Esophagus squamous epithelium (tissue), 5 donors: Measurements from ENCODE around the gene BRD7. TPM values are rescaled to one million over a fixed set of nuclear protein-coding genes. Genes with fewer than 3 reads are reported as not detected.

Experiments
- DNase-seq: peaks from one replicate; lab custom pipeline; 2025; lab: John Stamatoyannopoulos, UW
- H3K27ac ChIP-seq, 4 donors: fragments of 200-600 bp; sonication (generic); one replicate each; pipeline ENCODE4 v1.5.1; 2016 to 2019; ENCODE audit warnings: mild to moderate bottlenecking in 1 of 4
- H3K27me3 ChIP-seq, 4 donors: fragments of 200-600 bp; sonication (generic); 1 replicate in 3 of 4; 2 replicates in 1 of 4; pipeline versions ENCODE4 v1.5.1 to v1.6.0; 2017 to 2021; ENCODE audit warnings: antibody characterized with exemption in 1 of 4
- H3K36me3 ChIP-seq, 3 donors: fragments of 200-600 bp; sonication (generic); one replicate each; pipeline ENCODE4 v1.5.1; 2016 to 2019
- H3K4me1 ChIP-seq, 3 donors: fragments of 200-600 bp; sonication (generic); one replicate each; pipeline ENCODE4 v1.5.1; 2017 to 2019
- H3K4me3 ChIP-seq, 4 donors: fragments of 200-600 bp; sonication (generic); 1 replicate in 3 of 4; 2 replicates in 1 of 4; pipeline ENCODE4 v1.5.1; 2016 to 2019; ENCODE audit warnings: mild to moderate bottlenecking in 2 of 4, moderate library complexity in 1 of 4
- H3K9me3 ChIP-seq, 3 donors: fragments of 200-600 bp; sonication (generic); one replicate each; pipeline ENCODE4 v1.5.1; 2016 to 2019
- CTCF ChIP-seq, 6 experiments: fragments of 450-650 bp in 4 of 6; fragments of 200-600 bp in 2 of 6; sonication (generic) in 2 of 6; IDR thresholded peaks; one replicate each; pipeline ENCODE4 v1.5.1; 2016 to 2019; ENCODE audit warnings: antibody characterized with exemption in 6 of 6, mild to moderate bottlenecking in 4 of 6, moderate library complexity in 4 of 6
- POLR2A ChIP-seq, 4 donors: fragments of 450-650 bp; IDR thresholded peaks; one replicate each; pipeline ENCODE4 v1.6.1; 2017; ENCODE audit warnings: antibody characterized with exemption in 4 of 4, mild to moderate bottlenecking in 4 of 4, moderate library complexity in 3 of 4
- WGBS, 2 donors: methylation state at CpG; one replicate each; pipeline ENCODE4 v1.1.5; 2018; 5-methylcytosine and 5-hydroxymethylcytosine counted together
- intact Hi-C: fragments of 100-400 bp; cut with DNase I; formaldehyde crosslinking; loops from one replicate; pipeline ENCODE4 v1.15.0; 2022
- total RNA-seq, 4 donors: library from RNA; depleted of rRNA; stranded (reverse); fragments of >200 nt; gene quantifications; one replicate each; pipeline ENCODE4 v1.1.0, GENCODE V29; 2016
- donor health status: DM: yes; HTN: yes; CAD: no.

The BRD7 gene
- total RNA-seq, 4 donors from 2014 or later: 42.0 to 81.9 (median 51.4) TPM

- H3K4me1 ChIP-seq: peaks cover 9 to 51% (median 18%) of the 10 kb centered on the region in 3 donors
- 2% methylated on average over 15 to 22 of the region's 23 CpGs for WGBS, 2 donors
Observed at GRCh38 chr16:50367777-50368409, 895 bp downstream of the BRD7 start.

GRCh38 chr16:50365791-50366575 lies 2.8 kb downstream of the BRD7 start:
- TF ChIP-seq CTCF (IDR thresholded peaks at IDR 0.05): no peak
- no peak for TF ChIP-seq POLR2A (IDR thresholded peaks at IDR 0.05)
- H3K4me3 ChIP-seq: no peak overlapping the region
- no peaks in the 10 kb centered on the region for H3K9me3 ChIP-seq
- intact Hi-C loops: loop anchor here (10.0 kb wide), 1 partner anchor 439 kb away; no protein-coding TSS in a partner anchor
- 14 to 23% methylated on average over 2 of the region's 2 CpGs for WGBS, 2 donors
- peak overlapping the region in 1 of 4 donors; percentile 86 for H3K27ac ChIP-seq
- H3K27me3 ChIP-seq: no peaks in the 10 kb centered on the region
- DNase-seq: no peak
- peaks cover 0 to 51% (median 8%) of the 10 kb centered on the region in 3 donors for H3K36me3 ChIP-seq
- peaks cover 9 to 58% (median 14%) of the 10 kb centered on the region in 3 donors for H3K4me1 ChIP-seq

More at GRCh38 chr16:50367777-50368409, 895 bp downstream of the BRD7 start:
- Histone ChIP-seq H3K27me3 (no peaks in the 10 kb centered on the region), H3K4me3 (peak overlapping the region; percentile 70 to 100 (median 88)), H3K27ac (peak overlapping the region; percentile 86 to 95 (median 92)), H3K36me3 (peaks cover 0 to 32% (median 8%) of the 10 kb centered on the region in 3 donors), H3K9me3 (no peaks in the 10 kb centered on the region)
- TF ChIP-seq CTCF (IDR thresholded peaks at IDR 0.05) (no peak), POLR2A (IDR thresholded peaks at IDR 0.05) (no peak)
- no peak for DNase-seq
- intact Hi-C loops: loop anchor here (10.0 kb wide), 1 partner anchor 437 kb away; no protein-coding TSS in a partner anchor

GRCh38 chr16:50363656-50364055 lies 5.1 kb downstream of the BRD7 start:
- Histone ChIP-seq H3K27ac (no peak overlapping the region), H3K4me1 (peaks cover 14 to 66% (median 17%) of the 10 kb centered on the region in 3 donors), H3K4me3 (no peak overlapping the region), H3K36me3 (peaks cover 0 to 67% (median 8%) of the 10 kb centered on the region in 3 donors), H3K9me3 (no peaks in the 10 kb centered on the region), H3K27me3 (no peaks in the 10 kb centered on the region)
- no peak for TF ChIP-seq CTCF (IDR thresholded peaks at IDR 0.05)
- TF ChIP-seq POLR2A (IDR thresholded peaks at IDR 0.05): no peak
- DNase-seq: no peak
- intact Hi-C loops: loop anchor here (10.0 kb wide), 1 partner anchor 441 kb away; no protein-coding TSS in a partner anchor
- 85% methylated on average over 10 of the region's 10 CpGs for WGBS, 2 donors

- Histone ChIP-seq H3K9me3 (no peaks in the 10 kb centered on the region), H3K27ac (peak overlapping the region in 2 of 4 donors; percentile 12 to 40), H3K4me3 (no peak overlapping the region), H3K36me3 (peaks cover 0 to 84% (median 8%) of the 10 kb centered on the region in 3 donors), H3K4me1 (peaks cover 0 to 43% (median 7%) of the 10 kb centered on the region in 3 donors), H3K27me3 (no peaks in the 10 kb centered on the region)
- DNase-seq: no peak
- 43 to 51% methylated on average over 3 of the region's 3 CpGs for WGBS, 2 donors
- no peak for TF ChIP-seq CTCF (IDR thresholded peaks at IDR 0.05)
- no peak for TF ChIP-seq POLR2A (IDR thresholded peaks at IDR 0.05)
- intact Hi-C loops: loop anchor here (10.0 kb wide), 1 partner anchor 444 kb away; no protein-coding TSS in a partner anchor
Observed at GRCh38 chr16:50360779-50361178, 8.0 kb downstream of the BRD7 start.
